GM18951 (cell line): ENCODE data around the gene NKAIN2.
"Not testable (repeated sequence)": the region's sequence is repeated elsewhere in the genome, so short reads cannot be mapped to it uniquely, and the experiment has no call there.

Source experiments
- POLR2A ChIP-seq: IDR thresholded peaks from 4 replicates; pipeline ENCODE4 v1.6.1; 2011; ENCODE audit warnings: mild to moderate bottlenecking; ENCODE audit not compliant: insufficient read length, insufficient read depth; ENCODE audit errors: extremely low read depth
- in situ Hi-C: fragments of 300-500 bp; cut with MboI; formaldehyde crosslinking; loops from one replicate; pipeline ENCODE4 v1.12.0; 2022; ENCODE audit warnings: low sequenced_read_pairs, mixed read lengths, inconsistent platforms; ENCODE audit not compliant: unreplicated experiment

Gene NKAIN2

DNA sequence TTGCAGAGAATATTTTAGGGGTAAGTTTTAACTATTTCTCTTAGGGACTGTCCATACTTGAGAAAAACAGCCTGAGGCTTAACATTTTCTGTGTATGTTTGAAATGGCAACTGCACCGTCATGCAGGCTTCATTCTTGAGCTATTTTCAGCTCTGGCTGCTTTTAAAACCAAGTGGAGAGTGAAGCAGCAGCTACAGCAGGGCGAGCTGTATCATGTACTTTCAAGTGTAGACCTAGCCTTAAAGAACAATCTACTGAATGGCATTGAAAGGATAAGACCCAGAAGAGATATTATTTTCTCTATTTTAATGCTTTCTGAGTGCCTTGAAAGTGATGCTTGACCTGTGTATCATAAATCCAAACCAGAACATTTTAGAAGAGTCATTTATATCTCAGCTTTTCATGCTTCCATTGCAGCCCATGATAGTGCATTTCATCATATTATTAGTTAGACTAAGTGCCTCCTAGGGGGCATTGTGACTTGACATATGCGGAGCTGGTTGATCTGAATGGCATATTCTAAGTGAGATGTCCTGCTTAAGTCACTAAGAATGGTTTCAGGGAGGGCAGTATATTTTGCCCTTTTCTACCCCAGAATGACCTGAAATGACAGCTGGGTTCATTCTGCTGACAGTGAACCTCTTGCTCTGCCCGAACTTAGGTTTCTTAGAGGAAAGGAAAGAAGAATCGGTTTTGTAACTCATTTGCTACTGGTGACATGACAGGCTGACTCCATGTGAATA lies 85.3 kb downstream of the NKAIN2 start:
- in situ Hi-C loops, result no loop called here
- TF ChIP-seq POLR2A, result no peak

- TF ChIP-seq POLR2A, result no peak
- in situ Hi-C loops, result no loop called here
Measured at GRCh38 chr6:123895346-123895745, 91.7 kb downstream of the NKAIN2 start.

DNA sequence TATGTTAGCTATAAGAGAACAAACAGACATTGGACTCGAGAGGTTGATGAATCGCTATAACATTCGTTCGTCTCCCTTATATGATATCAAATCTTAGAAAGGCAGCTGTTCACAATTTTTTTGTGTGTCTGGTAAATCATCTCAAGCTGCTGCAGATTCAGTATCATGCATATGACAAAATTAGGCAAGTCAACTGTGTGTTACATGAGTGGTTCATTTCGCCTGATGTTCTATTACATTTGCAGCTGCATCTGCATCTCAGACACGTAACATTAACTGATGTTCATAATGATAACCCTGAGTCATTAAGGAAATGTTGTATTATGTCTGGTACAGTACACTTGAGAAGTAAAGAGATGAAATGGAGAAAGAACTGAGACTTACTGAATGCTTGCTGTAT lies 92.1 kb downstream of the NKAIN2 start:
- in situ Hi-C loops, result no loop called here
- TF ChIP-seq POLR2A, result no peak

- in situ Hi-C loops, result no loop called here
- TF ChIP-seq POLR2A, result no peak
Measured at GRCh38 chr6:123896869-123897268, 93.2 kb downstream of the NKAIN2 start.

DNA sequence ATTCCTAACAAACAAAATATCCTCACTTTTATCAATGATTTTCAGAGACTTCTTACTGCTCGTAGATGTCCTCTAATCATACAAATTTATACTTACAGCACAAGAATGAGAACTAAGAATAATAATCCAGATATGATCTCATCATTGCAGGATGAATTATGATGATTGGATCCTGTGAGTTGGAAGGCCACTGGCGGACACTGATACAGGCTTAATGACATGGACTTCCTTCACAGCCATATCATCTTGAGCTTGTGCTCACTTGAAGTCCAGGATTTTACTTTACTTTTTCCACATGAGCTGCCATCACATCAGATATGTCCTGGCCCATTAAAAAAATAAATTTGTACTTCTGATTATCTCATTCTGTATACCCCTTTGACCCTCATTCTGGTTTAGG lies 94.3 kb downstream of the NKAIN2 start:
- in situ Hi-C loops, result no loop called here
- no peak for TF ChIP-seq POLR2A

DNA sequence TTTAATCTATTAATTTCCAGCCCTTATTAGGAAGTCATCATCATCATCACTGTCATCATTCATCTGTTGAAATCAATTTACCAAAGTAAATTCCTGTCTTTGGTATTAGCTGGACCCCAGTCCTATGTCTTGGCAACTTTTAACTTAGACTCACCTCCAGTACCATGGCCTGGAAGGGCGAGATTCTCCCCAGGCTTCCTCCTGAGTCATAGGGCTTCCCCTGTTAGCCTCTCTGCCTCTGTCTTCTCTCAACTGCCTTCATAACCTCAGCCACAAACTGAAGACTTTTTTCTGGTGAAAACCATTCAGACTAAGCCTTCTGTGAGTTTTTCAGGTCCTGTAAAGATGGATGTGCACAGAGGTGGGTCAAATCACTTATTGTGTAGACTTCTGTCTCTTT lies 95.0 kb downstream of the NKAIN2 start:
- in situ Hi-C loops, result no loop called here
- no peak for TF ChIP-seq POLR2A

DNA sequence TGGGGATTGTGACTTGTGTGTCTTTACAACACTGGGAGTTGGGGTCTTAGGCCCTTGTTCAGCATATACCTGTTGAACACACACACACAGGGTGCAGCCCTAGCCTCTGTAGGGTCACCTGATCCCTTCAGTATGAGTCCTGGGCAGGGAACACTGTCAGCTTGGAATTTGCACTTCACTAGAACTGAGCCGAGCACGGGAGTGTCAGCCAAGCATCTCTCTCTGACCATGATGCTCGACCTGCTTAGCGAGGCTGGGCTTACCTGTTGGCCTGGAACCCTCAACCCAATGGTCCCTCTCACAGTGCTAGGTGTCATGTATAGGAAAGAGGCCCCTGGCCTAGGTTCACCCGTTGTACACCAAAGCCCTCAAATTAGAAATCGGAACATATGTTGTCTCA lies 96.1 kb downstream of the NKAIN2 start:
- no peak for TF ChIP-seq POLR2A
- in situ Hi-C loops, result no loop called here

DNA sequence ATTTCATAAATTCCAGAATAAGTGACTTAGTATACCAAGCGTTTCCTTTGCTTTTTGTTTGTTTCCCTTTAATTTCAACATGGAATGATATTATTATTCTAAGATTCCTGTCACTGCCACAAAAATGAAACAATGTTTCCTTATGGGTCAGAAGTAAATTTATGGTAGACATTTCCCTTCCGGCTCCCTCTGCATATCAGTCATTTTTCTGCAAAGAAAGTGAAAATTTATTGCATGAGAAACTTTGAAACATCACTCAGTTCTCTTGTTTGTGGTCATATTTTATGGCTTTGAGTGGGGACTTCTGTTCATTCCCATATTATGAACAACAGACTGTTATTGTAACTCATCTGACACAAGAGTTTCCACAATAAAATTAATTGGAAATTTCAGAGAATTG lies 97.8 kb downstream of the NKAIN2 start:
- no peak for TF ChIP-seq POLR2A
- in situ Hi-C loops, result no loop called here

- no peak for TF ChIP-seq POLR2A
- in situ Hi-C loops, result no loop called here
Measured at GRCh38 chr6:123902738-123903313, 99.2 kb downstream of the NKAIN2 start.

DNA sequence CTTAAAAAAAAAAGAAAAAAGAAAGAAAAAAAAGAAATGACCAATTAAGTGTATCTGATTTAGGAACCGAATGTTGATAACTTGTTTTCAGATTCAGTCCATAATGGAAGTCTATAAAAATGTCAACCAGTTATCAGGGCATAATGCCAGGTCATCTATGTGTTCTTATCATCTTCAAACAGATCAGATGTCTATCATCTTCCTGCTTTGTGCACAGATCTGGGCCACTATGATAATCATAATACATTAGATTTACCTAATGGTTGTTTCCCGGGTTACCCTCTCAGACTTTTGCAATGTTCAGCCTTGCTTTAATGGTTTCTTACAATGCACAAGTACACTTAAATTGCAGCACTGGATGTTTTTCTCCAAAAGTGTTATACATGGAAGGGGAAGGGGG lies 100.6 kb downstream of the NKAIN2 start:
- in situ Hi-C loops, result no loop called here
- TF ChIP-seq POLR2A, result no peak

DNA sequence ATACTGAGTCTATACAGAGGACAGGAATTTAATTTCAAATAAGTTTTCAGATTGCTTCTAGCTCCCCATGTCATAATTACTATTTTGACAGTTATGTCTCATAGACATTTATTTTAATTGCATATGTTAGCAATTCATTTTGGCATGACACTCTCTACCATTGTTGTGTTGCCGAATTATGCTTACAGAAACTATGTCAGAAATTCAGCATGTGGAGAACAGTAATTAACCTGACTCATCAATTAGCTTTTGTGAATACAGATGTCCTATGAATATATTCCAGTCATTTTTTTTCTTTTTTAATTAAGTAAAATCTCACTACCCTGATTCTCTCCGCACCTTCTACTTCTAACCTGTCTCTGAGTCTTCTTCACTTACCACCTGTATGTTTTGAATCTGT lies 105.1 kb downstream of the NKAIN2 start:
- in situ Hi-C loops, result no loop called here
- TF ChIP-seq POLR2A, result no peak

DNA sequence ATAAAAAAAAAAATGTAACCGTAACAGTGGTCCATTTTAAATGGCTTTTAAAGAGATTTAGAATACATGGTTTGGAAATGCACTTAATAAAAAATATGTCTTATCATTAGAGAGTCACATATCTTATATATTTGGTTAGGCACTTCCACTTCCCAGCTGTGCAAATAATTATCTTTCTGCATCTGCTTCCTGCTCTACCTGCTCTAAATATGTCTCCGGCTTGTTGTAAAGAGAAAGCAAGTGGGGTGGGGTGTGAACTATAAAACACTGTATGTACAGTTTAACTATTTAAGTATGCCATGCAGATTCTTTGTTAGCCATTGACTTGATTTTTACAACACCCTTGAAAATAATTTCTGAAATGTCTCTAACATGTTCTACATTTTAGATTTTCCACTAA lies 106.3 kb downstream of the NKAIN2 start:
- in situ Hi-C loops, result no loop called here
- no peak for TF ChIP-seq POLR2A

DNA sequence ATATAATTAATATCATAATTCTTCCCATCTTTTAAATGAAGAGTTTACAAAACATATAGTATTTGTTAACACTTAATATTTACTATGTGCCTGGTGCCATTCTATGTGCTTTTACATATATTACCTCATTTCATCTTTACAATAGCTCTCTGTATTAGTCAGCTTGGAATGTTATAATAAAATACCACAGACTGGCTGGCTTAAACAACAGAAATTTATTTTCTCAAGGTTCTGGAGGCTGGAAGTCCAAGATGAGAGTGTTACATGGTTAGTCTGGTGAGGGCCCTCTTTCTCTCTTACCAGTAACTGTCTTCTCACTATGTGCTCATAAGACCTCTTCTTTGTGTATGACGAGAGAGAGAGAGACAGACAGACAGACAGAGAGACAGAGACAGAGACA lies 110.2 kb downstream of the NKAIN2 start:
- in situ Hi-C loops, result no loop called here

DNA sequence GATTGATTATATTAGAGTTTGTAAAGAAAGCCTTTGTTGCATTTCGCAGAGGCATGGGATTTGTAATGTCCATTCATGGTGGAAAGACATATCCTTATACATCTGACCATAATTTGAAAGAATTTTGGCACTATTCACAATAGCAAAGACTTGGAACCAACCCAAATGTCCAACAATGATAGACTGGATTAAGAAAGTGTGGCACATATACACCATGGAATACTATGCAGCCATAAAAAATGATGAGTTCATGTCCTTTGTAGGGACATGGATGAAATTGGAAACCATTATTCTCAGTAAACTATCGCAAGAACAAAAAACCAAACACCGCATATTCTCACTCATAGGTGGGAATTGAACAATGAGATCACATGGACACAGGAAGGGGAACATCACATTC lies 119.7 kb downstream of the NKAIN2 start:
- in situ Hi-C loops, result not testable (repeated sequence)

More for the DNA sequence above, 110.2 kb downstream of the NKAIN2 start:
- no peak for TF ChIP-seq POLR2A
